HCT116 (cell line): ENCODE results near the gene PKP1. TPM values are rescaled to one million over a fixed set of nuclear protein-coding genes. Genes with fewer than 3 reads are reported as not detected.

ENCODE experiments used
- ATAC-seq: fragments of 200-7000 bp; cut with Tn5 transposase; 2 replicates; pipeline ENCODE4 v1.9.1; 2020; ENCODE audit warnings: mild to moderate bottlenecking, moderate library complexity
- BruUV-seq: library from RNA; stranded (reverse); fragments of 400-500 nt; replicated peaks from 2 replicates; lab custom pipeline; 2021; lab: Mats Ljungman, UMichigan
- CTCF ChIA-PET: fragments of 300-600 bp; sonication (Branson Sonifier 250); formaldehyde crosslinking; loops from one replicate; lab custom pipeline; 2021; ENCODE audit warnings: antibody characterized with exemption; lab: Charles Lee
- POLR2A ChIA-PET: fragments of 300-600, 350-600 bp; sonication (Branson Sonifier 250); formaldehyde crosslinking; loops from one replicate; lab custom pipeline; 2021; ENCODE audit warnings: antibody characterized with exemption; lab: Charles Lee
- RAD21 ChIA-PET, 2 experiments: fragments of 300-600 bp; sonication (Branson Sonifier 250); formaldehyde crosslinking; loops; one replicate each; lab custom pipeline; 2023; ENCODE audit warnings: low total read pairs in 2 of 2; ENCODE audit not compliant: uncharacterized antibody in 2 of 2, unreplicated experiment in 2 of 2, low non-redundant PET in 1 of 2; lab: Charles Lee
- DNase-seq: peaks from one replicate; pipeline ENCODE4 v3.0.0-alpha.2; 2010; ENCODE audit warnings: low read depth, low spot score
- H2AFZ ChIP-seq: fragments of 200-600 bp; shearing (Covaris generic), sonication (generic); 2 replicates; pipeline ENCODE4 v1.6.1; 2017; ENCODE audit warnings: low read depth, mixed run types, mixed read lengths, antibody characterized with exemption, low read length; ENCODE audit not compliant: poor library complexity, severe bottlenecking
- H3K27ac ChIP-seq: 2 replicates; pipeline ENCODE4 v1.5.1; 2012; ENCODE audit warnings: low read depth, low read length
- H3K27me3 ChIP-seq: fragments of 200-600 bp; sonication (generic); 2 replicates; pipeline ENCODE4 v1.6.1; 2016; ENCODE audit warnings: mixed run types, low read length, mixed read lengths; ENCODE audit not compliant: insufficient read depth
- H3K36me3 ChIP-seq, 2 experiments: fragments of 200-500 bp in 1 of 2; fragments of 200-600 bp in 1 of 2; sonication (Bioruptor generic) in 1 of 2; sonication (generic) in 1 of 2; 2 replicates each; pipeline versions ENCODE4 v1.5.1 to v1.6.1; 2014 to 2016; ENCODE audit warnings: low read length in 2 of 2, inconsistent platforms in 1 of 2, mixed read lengths in 1 of 2, mixed run types in 1 of 2; ENCODE audit not compliant: insufficient read depth in 2 of 2, control insufficient read depth in 1 of 2
- H3K4me1 ChIP-seq, 2 experiments: fragments of 200-600 bp in 1 of 2; sonication (generic) in 1 of 2; 2 replicates each; pipeline versions ENCODE4 v1.5.1 to v1.6.1; 2012 to 2017; ENCODE audit warnings: low read length in 2 of 2, inconsistent platforms in 1 of 2, mild to moderate bottlenecking in 1 of 2, mixed read lengths in 1 of 2, mixed run types in 1 of 2, moderate library complexity in 1 of 2; ENCODE audit not compliant: insufficient read depth in 2 of 2, control insufficient read depth in 1 of 2
- H3K4me2 ChIP-seq: fragments of 200-600 bp; sonication (generic); 2 replicates; pipeline ENCODE4 v1.6.1; 2017; ENCODE audit warnings: mixed run types, low read length, mixed read lengths
- H3K4me3 ChIP-seq, 2 experiments: fragments of 200-600 bp in 1 of 2; sonication (generic) in 1 of 2; replicated peaks in 1 of 2; 2 replicates each; pipeline ENCODE4 v1.5.1; 2011 to 2016; ENCODE audit warnings: low read length in 2 of 2, control low read depth in 1 of 2, low read depth in 1 of 2, mild to moderate bottlenecking in 1 of 2, mixed read lengths in 1 of 2, mixed run types in 1 of 2
- H3K79me2 ChIP-seq: fragments of 200-600 bp; sonication (generic); 2 replicates; pipeline ENCODE4 v1.6.1; 2017; ENCODE audit warnings: mild to moderate bottlenecking, mixed run types, low read length, moderate library complexity, mixed read lengths; ENCODE audit not compliant: insufficient read depth
- H3K9ac ChIP-seq: fragments of 200-600 bp; sonication (generic); 2 replicates; pipeline ENCODE4 v1.6.1; 2016; ENCODE audit warnings: low read length, mixed read lengths
- H3K9me2 ChIP-seq: fragments of 200-600 bp; sonication (generic), shearing (Covaris generic); 2 replicates; pipeline ENCODE4 v1.6.1; 2017; ENCODE audit warnings: mixed run types, mild to moderate bottlenecking, moderate library complexity; ENCODE audit not compliant: insufficient read depth
- H3K9me3 ChIP-seq, 2 experiments: fragments of 200-500 bp in 1 of 2; fragments of 200-600 bp in 1 of 2; sonication (Bioruptor generic) in 1 of 2; sonication (generic) in 1 of 2; 2 replicates each; pipeline ENCODE4 v1.6.1; 2014 to 2017; ENCODE audit warnings: low read length in 2 of 2, mixed read lengths in 2 of 2, inconsistent platforms in 1 of 2, low read depth in 1 of 2, mild to moderate bottlenecking in 1 of 2, mixed run types in 1 of 2, moderate library complexity in 1 of 2; ENCODE audit not compliant: control insufficient read depth in 1 of 2, insufficient read depth in 1 of 2
- H4K20me1 ChIP-seq: fragments of 200-600 bp; sonication (generic), shearing (Covaris generic); 2 replicates; pipeline ENCODE4 v1.6.1; 2017; ENCODE audit warnings: mixed run types, mild to moderate bottlenecking, moderate library complexity; ENCODE audit not compliant: insufficient read depth
- CBX3 ChIP-seq: IDR thresholded peaks from 2 replicates; pipeline ENCODE4 v1.6.1; 2012; ENCODE audit warnings: low read depth
- CTCF ChIP-seq, 3 experiments: fragments of 200-600 bp in 1 of 3; sonication (generic) in 1 of 3; IDR thresholded peaks in 2 of 3; conservative IDR thresholded peaks in 1 of 3; 2 replicates each; pipeline ENCODE4 v1.5.1; 2012 to 2017; ENCODE audit warnings: low read depth in 2 of 3, low read length in 2 of 3, antibody characterized with exemption in 1 of 3, borderline replicate concordance in 1 of 3, control low read depth in 1 of 3, mild to moderate bottlenecking in 1 of 3, mixed read lengths in 1 of 3, mixed run types in 1 of 3, moderate library complexity in 1 of 3; ENCODE audit not compliant: insufficient read depth in 1 of 3
- FOSL1 ChIP-seq: IDR thresholded peaks from 2 replicates; pipeline ENCODE4 v1.6.1; 2012; ENCODE audit warnings: low read depth
- RAD21 ChIP-seq: IDR thresholded peaks from 2 replicates; pipeline ENCODE4 v1.6.1; 2012; ENCODE audit warnings: low read depth, mild to moderate bottlenecking
- REST ChIP-seq: IDR thresholded peaks from 2 replicates; pipeline ENCODE4 v1.6.1; 2012; ENCODE audit warnings: low read depth
- intact Hi-C: fragments of 100-400 bp; cut with micrococcal nuclease; formaldehyde crosslinking; loops from 2 replicates; pipeline ENCODE4 v1.10.0; 2022
- total RNA-seq: library from RNA; stranded (reverse); gene quantifications from one replicate; pipeline ENCODE4 v1.2.1, GENCODE V29; 2021; ENCODE audit not compliant: unreplicated experiment

Gene PKP1
- total RNA-seq, 1 experiment from 2014 or later: 0.07 TPM

GRCh38 chr1:201346337-201346939 lies 63.1 kb downstream of the PKP1 start:
- H3K4me1 ChIP-seq: peaks cover 2 to 15% of the 10 kb centered on the region in 2 experiments; a peak in 3 of 4 replicates
- TF ChIP-seq REST: no peak
- TF ChIP-seq RAD21: peak; percentile 79
- TF ChIP-seq CTCF (IDR thresholded peaks at IDR 0.05 in 2 of 3, conservative IDR thresholded peaks at IDR 0.05 in 1 of 3; ENCODE audit: borderline replicate concordance in 1 of 3, insufficient read depth in 1 of 3, low read depth in 2 of 3, low read length in 2 of 3): peak; percentile 78 to 83 (median 83)
- no peak for TF ChIP-seq FOSL1
- no peak for TF ChIP-seq CBX3
- TF ChIP-seq, all 23 proteins: peak for 2
- H3K4me2 ChIP-seq: peak overlapping the region; percentile 53
- POLR2A ChIA-PET: no interaction called here
- no peak overlapping the region for H3K9ac ChIP-seq
- H3K9me3 ChIP-seq: peaks cover 4 to 5% of the 10 kb centered on the region in 2 experiments; a peak in 1 of 4 replicates
- no peaks in the 10 kb centered on the region for H3K79me2 ChIP-seq
- H4K20me1 ChIP-seq: no peaks in the 10 kb centered on the region
- CTCF ChIA-PET: interaction anchor here (0.6 to 3.8 kb wide), 18 partner anchors 10 to 133 kb away, joined by 3 to 31 read pairs (median 4); no protein-coding TSS in a partner anchor
- peak; percentile 76 for ATAC-seq
- H3K27me3 ChIP-seq: peaks cover 3% of the 10 kb centered on the region; the same call in 1 of the 2 replicates
- no peak overlapping the region for H3K4me3 ChIP-seq
- BruUV-seq: no TSS peak
- RAD21 ChIA-PET: interaction anchor here in 1 of 2 experiments (1.1 to 1.2 kb wide), 2 partner anchors 17 to 92 kb away, joined by 3 to 4 read pairs; no protein-coding TSS in a partner anchor
- no peaks in the 10 kb centered on the region for H3K36me3 ChIP-seq
- intact Hi-C loops: loop anchor here (1.0 kb wide), 1 partner anchor 92 kb away; no protein-coding TSS in a partner anchor
- H3K9me2 ChIP-seq: no peaks in the 10 kb centered on the region
- no peak overlapping the region for H3K27ac ChIP-seq
- DNase-seq: peak; percentile 54
- no peak overlapping the region for H2AFZ ChIP-seq
